Immature natural killer cell (primary cell): ENCODE results near the gene FAF1. TPM values are rescaled to one million over a fixed set of nuclear protein-coding genes. Genes with fewer than 3 reads are reported as not detected.
"Not testable (repeated sequence)": the region's sequence is repeated elsewhere in the genome, so short reads cannot be mapped to it uniquely, and the experiment has no call there.

Source experiments
- DNase-seq, 3 donors: peaks; one replicate each; pipeline ENCODE4 v3.0.0; 2022; ENCODE audit warnings: mixed read lengths in 1 of 3
- H3K27ac Mint-ChIP-seq, 6 donors: one replicate each; pipeline ENCODE4 v1.8.0; 2020; ENCODE audit warnings: mixed read lengths in 6 of 6, mild to moderate bottlenecking in 5 of 6, inconsistent platforms in 4 of 6, moderate library complexity in 3 of 6
- H3K27me3 Mint-ChIP-seq, 3 donors: one replicate each; pipeline ENCODE4 v1.8.0; 2020 to 2021; ENCODE audit warnings: low read depth in 3 of 3, mild to moderate bottlenecking in 3 of 3, mixed read lengths in 3 of 3, moderate library complexity in 3 of 3, inconsistent platforms in 1 of 3
- H3K36me3 Mint-ChIP-seq, 3 donors: one replicate each; pipeline ENCODE4 v1.8.0; 2020; ENCODE audit warnings: mixed read lengths in 3 of 3, inconsistent platforms in 2 of 3, mild to moderate bottlenecking in 2 of 3
- H3K4me1 Mint-ChIP-seq, 2 donors: one replicate each; pipeline ENCODE4 v1.8.0; 2020; ENCODE audit warnings: inconsistent platforms in 2 of 2, mild to moderate bottlenecking in 2 of 2, mixed read lengths in 2 of 2, moderate library complexity in 1 of 2
- H3K4me3 Mint-ChIP-seq, 5 donors: one replicate each; pipeline ENCODE4 v1.8.0; 2020; ENCODE audit warnings: mild to moderate bottlenecking in 5 of 5, mixed read lengths in 5 of 5, inconsistent platforms in 3 of 5, moderate library complexity in 3 of 5
- H3K9me3 Mint-ChIP-seq, 6 donors: one replicate each; pipeline ENCODE4 v1.8.0; 2020; ENCODE audit warnings: mild to moderate bottlenecking in 6 of 6, mixed read lengths in 6 of 6, inconsistent platforms in 4 of 6, moderate library complexity in 3 of 6
- polyA plus RNA-seq, 3 donors: library from polyadenylated mRNA; unstranded; fragments of 300-500 nt; fragmentation: Illumina TruSeq; gene quantifications; one replicate each; pipeline ENCODE4 v1.2.3, GENCODE V29; 2021

Gene FAF1
- polyA plus RNA-seq, 3 donors from 2014 or later: 31.1 to 49.8 (median 44.0) TPM

DNA sequence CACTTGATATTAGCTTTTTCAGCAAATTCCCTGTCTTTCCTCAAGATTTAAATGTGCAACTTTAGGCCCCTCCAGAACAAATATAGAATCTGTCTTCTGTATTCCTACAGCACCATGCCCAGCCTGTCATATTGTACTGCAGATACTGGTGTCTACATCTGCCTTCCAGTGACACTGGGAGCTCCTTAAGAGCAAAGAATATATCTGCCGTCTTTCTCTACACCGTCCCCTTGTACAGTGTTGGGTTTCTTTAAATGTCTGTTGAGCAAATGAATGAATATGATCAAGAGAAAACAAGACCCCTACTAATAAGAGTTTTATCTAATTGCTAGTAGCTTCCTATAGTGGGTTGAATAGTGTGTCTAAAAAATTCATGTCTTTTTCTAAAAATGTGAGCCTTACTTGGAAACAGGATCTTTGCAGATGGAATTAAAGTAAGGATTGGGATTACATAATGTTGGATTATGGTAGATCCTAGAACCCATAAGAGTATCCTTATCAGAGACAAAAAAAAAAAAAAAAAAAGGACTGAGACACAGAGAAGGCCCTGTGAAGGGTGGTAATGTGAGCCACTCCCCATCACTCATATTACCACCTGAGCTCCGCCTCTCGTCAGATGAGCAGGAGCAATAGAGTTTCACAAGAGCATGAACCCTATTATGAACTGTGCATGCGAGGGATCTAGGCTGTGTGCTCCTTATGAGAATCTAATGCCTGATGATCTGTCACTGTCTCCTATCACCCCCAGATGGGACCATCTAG lies 128.6 kb downstream of the FAF1 start:
- Mint-ChIP-seq H3K27me3 (peaks cover 0 to 4% (median 0%) of the 10 kb centered on the region in 3 donors), H3K9me3 (no peaks in the 10 kb centered on the region), H3K4me3 (no peak overlapping the region), H3K36me3 (peaks cover 0 to 4% (median 0%) of the 10 kb centered on the region in 3 donors), H3K4me1 (peaks cover 3 to 6% of the 10 kb centered on the region in 2 donors), H3K27ac (peak overlapping the region in 1 of 6 donors; percentile 18)
- DNase-seq: no peak

DNA sequence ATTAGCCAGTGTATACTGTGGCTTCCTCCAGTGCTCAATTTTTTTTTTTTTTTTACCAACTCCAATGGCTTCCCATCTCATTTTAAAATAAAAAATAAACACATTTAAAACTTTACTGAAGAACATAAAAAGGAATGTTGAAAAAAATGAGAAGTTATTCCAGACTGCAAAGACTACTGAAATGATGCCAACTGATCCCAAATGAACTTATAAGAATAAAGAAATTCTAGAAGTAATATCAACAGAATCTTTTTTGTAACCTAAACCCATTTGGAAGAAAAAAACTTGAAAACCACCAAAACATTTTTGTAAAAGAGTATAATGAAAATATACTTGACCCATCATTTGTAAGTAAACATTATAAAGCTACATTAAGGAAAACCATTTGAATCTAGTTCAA lies 129.4 kb downstream of the FAF1 start:
- Mint-ChIP-seq H3K4me1 (peaks cover 3 to 9% of the 10 kb centered on the region in 2 donors), H3K4me3 (no peak overlapping the region), H3K27ac (no peak overlapping the region), H3K36me3 (peaks cover 0 to 8% (median 0%) of the 10 kb centered on the region in 3 donors), H3K9me3 (no peaks in the 10 kb centered on the region), H3K27me3 (peaks cover 0 to 5% (median 0%) of the 10 kb centered on the region in 3 donors)
- no peak for DNase-seq

DNA sequence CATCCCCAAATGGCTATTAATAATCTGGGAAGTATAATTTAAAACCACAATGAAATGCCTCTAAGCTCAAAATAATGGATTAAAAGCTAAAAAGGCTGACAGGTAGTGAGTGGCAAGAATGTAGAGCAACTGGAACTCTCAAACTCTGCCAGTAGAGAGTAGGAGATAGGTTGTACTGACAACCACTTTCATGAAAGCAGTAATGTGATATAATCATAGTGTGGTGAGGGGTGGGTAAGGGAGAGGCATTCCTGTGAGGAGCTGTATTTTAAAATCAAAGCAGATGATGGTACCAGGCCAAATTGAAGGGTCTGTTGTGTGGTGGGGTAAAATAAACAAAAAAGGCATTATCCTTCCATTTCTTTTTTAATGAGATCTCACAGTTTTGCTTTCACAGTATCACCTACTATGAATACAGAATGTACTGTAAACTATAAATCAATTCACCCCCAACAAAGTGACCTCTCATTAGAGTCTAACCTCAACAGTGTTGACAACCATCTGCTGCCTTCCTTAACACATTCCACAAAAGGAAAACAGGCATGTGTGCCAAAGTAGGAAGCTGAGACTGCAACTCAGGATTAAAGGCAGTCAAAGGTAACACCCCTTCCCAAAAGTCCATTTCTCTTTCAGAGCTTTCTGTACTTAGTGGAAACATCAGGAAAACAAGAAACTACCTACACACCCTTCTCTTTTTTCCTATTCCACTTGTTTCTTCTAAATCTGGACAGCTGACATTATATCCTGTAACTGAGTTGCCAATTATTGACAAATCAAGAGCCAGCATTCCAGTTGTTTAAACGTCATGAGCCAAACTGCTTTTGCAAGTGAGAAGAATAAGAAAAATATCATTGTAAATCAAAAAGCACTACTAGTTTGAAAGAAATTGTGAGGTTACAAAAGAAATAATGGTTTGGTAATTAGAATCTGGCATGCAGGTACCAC lies 130.8 kb downstream of the FAF1 start:
- H3K36me3 Mint-ChIP-seq: peaks cover 0 to 7% (median 0%) of the 10 kb centered on the region in 3 donors

DNA sequence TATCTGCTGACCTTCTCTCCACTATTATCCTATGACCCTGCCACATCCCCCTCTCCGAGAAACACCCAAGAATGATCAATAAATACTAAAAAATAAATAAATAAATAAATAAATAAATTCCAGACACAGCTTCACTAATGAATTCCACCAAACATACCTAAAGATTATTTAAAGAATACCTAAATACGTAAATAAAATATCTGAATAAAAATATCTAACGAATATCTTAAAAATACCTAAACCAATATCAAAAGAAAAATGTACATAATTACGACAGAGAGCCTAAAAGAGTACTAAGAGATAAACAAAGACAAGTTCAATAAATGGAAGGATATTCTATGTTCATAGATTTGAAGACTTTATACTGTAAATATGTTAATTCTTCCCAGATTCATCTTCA lies 132.5 kb downstream of the FAF1 start:
- Mint-ChIP-seq H3K27ac (no peak overlapping the region), H3K36me3 (peaks cover 0 to 4% (median 0%) of the 10 kb centered on the region in 3 donors), H3K4me3 (no peak overlapping the region), H3K27me3 (peaks cover 0 to 5% (median 0%) of the 10 kb centered on the region in 3 donors), H3K9me3 (no peaks in the 10 kb centered on the region), H3K4me1 (peaks cover 3 to 10% of the 10 kb centered on the region in 2 donors)
- no peak for DNase-seq

More for the DNA sequence above, 130.8 kb downstream of the FAF1 start:
- H3K27ac Mint-ChIP-seq: peak overlapping the region in 1 of 6 donors; percentile 58
- H3K27me3 Mint-ChIP-seq: peaks cover 0 to 5% (median 0%) of the 10 kb centered on the region in 3 donors
- no peak overlapping the region for H3K4me3 Mint-ChIP-seq
- peaks cover 3 to 10% of the 10 kb centered on the region in 2 donors for H3K4me1 Mint-ChIP-seq
- no peaks in the 10 kb centered on the region for H3K9me3 Mint-ChIP-seq
- no peak for DNase-seq

GRCh38 chr1:50826792-50827191 lies 133.3 kb downstream of the FAF1 start:
- H3K4me3 Mint-ChIP-seq, DNase-seq, H3K36me3 Mint-ChIP-seq, H3K4me1 Mint-ChIP-seq, H3K27me3 Mint-ChIP-seq, H3K9me3 Mint-ChIP-seq, H3K27ac Mint-ChIP-seq: not testable (repeated sequence)

DNA sequence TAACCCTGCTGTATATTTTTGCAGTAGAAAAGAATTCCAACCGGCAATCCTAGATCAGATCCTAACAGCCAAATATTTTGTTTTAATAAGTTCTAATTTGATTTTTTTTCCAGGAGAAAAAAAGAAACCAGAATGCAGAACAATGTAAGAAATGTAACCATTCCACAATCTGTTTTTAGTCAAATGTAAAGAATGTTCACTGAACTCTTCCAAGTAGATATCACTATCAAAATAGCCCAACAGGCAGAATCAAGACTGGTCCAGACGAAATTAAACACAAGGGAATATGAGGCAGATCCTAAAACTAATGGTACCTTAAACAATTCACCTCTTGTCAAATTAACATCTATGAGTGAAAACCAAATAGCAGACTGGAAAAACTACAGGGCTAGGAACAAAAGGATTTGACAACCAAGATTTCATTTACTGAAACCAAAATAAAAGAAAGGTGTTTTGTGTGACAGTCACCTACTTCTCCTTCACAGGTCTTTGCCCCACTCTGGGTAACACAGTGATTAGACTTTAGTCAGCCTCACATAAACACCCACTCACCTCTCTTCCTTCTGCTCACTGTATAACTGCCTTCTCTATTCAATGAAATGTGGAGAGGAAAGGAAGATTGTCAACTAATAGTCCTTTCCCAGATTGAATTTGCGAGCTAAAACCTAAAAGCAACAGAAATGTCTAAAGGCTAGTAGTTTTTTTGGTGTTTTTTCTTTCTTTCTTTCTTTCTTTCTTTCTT lies 137.9 kb downstream of the FAF1 start:
- peak overlapping the region in 2 of 6 donors; percentile 11 to 51 for H3K27ac Mint-ChIP-seq
- H3K27me3 Mint-ChIP-seq: peaks cover 0 to 3% (median 0%) of the 10 kb centered on the region in 3 donors
- H3K4me3 Mint-ChIP-seq: no peak overlapping the region
- no peaks in the 10 kb centered on the region for H3K9me3 Mint-ChIP-seq
- peaks cover 0 to 4% (median 0%) of the 10 kb centered on the region in 3 donors for H3K36me3 Mint-ChIP-seq
- no peak for DNase-seq
- H3K4me1 Mint-ChIP-seq: peaks cover 2 to 4% of the 10 kb centered on the region in 2 donors

DNA sequence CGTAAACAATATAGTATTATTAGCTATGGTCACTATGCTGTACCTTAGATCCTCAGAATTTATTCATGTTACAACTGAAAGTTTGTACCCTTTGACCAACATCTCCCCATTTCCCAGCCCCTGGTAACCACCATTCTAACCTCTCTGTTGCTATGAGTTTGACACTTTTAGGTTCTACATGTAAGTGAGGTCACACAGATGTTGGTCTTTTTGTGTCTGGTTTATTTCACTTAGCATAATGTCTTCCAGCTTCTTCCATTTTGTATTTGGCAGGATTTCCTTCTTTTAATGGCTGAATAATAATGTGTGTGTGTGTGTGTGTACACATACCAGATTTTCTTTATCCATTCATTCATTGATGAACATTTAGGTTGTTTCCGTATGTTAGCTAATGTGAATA lies 139.5 kb downstream of the FAF1 start:
- no peak for DNase-seq

GRCh38 chr1:50812346-50812745 lies 147.7 kb downstream of the FAF1 start:
- DNase-seq: no peak
- Mint-ChIP-seq H3K4me1 (peaks cover 32 to 34% of the 10 kb centered on the region in 2 donors), H3K27ac (no peak overlapping the region), H3K27me3 (peaks cover 0 to 3% (median 2%) of the 10 kb centered on the region in 3 donors), H3K36me3 (peaks cover under 1 to 6% (median 1%) of the 10 kb centered on the region in 3 donors), H3K4me3 (no peak overlapping the region), H3K9me3 (peaks cover 4 to 12% (median 9%) of the 10 kb centered on the region in 6 donors)

More for the DNA sequence above, 139.5 kb downstream of the FAF1 start:
- Mint-ChIP-seq H3K27ac (no peak overlapping the region), H3K4me3 (no peak overlapping the region), H3K9me3 (no peaks in the 10 kb centered on the region), H3K4me1 (peaks cover 0 to 2% of the 10 kb centered on the region in 2 donors), H3K36me3 (no peaks in the 10 kb centered on the region), H3K27me3 (peaks cover 0 to 2% (median 0%) of the 10 kb centered on the region in 3 donors)

DNA sequence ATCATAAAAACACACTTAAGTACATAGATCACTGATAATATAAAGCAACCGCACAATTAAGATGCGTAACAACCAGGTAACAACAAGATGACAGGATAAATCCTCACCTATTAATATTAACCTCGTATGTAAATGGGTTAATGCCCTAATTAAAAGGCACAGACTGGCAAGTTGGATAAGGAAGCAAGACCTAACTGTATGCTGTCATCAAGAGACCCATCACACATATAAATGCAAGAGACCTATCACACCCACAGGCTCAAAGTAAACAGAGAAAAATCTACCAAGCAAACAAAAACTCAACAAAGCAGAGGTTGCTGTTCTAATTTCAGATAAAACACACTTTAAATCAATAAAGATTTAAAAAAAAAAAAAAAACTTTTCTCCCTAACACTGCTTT lies 151.8 kb downstream of the FAF1 start:
- Mint-ChIP-seq H3K4me3 (peak overlapping the region in 3 of 5 donors; percentile 8 to 34 (median 26)), H3K36me3 (peaks cover 5 to 7% (median 6%) of the 10 kb centered on the region in 3 donors), H3K27ac (no peak overlapping the region), H3K4me1 (peaks cover 49 to 73% of the 10 kb centered on the region in 2 donors), H3K27me3 (peaks cover 0 to 3% (median 2%) of the 10 kb centered on the region in 3 donors), H3K9me3 (peaks cover 4 to 23% (median 15%) of the 10 kb centered on the region in 6 donors)
- no peak for DNase-seq

DNA sequence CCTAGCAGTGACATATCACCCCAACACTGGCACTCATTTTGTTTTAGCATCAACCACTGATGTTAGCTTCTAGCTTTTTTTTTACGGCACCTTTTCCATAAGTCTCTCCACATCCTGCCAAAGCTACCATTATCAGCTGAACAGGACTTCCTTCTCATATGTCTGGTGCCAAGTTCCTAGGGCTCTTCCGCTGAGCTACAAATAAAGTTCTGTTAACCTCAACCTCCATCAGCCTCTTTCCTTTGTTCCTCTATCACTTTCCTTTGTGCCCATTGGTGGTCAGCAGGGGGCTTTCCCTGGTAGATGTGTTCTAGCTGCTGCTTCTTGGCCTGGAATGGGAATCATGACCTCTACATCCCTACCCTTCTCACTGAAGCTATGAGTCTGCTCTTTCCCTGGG lies 163.8 kb downstream of the FAF1 start:
- Mint-ChIP-seq H3K4me1 (peaks cover 35 to 56% of the 10 kb centered on the region in 2 donors), H3K36me3 (no peaks in the 10 kb centered on the region), H3K27me3 (no peaks in the 10 kb centered on the region), H3K4me3 (peak overlapping the region; percentile 5 to 70 (median 50)), H3K27ac (peak overlapping the region; percentile 9 to 81 (median 59)), H3K9me3 (no peaks in the 10 kb centered on the region)
- peak in 2 of 3 donors; percentile 3 to 14 for DNase-seq

DNA sequence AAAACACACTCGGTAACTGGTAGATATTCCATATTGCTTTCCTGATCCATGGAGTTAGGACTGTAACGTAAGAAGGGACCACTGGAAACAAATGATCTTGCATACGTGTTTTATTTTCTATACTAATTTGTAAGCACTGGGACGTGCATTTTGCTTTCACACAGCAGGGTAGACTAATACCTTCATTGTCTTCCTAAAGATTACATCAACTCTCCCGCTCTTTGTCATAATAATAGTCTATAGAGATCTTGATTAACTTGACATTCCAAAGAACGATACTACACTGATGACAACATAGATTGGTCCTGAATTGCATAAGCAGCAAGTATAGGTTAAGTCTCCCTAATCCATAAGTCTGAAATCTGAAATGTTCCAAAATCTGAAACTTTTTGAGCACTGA lies 166.5 kb downstream of the FAF1 start:
- no peak for DNase-seq
- H3K27ac Mint-ChIP-seq: no peak overlapping the region
- no peaks in the 10 kb centered on the region for H3K36me3 Mint-ChIP-seq
- peaks cover 0 to 3% (median 0%) of the 10 kb centered on the region in 3 donors for H3K27me3 Mint-ChIP-seq
- no peaks in the 10 kb centered on the region for H3K9me3 Mint-ChIP-seq
- peaks cover 34 to 45% of the 10 kb centered on the region in 2 donors for H3K4me1 Mint-ChIP-seq
- H3K4me3 Mint-ChIP-seq: no peak overlapping the region

GRCh38 chr1:50787266-50787665 lies 172.8 kb downstream of the FAF1 start:
- H3K27me3 Mint-ChIP-seq: peaks cover 0 to 3% (median 0%) of the 10 kb centered on the region in 3 donors
- H3K9me3 Mint-ChIP-seq: no peaks in the 10 kb centered on the region

GRCh38 chr1:50783286-50783685 lies 176.8 kb downstream of the FAF1 start:
- Mint-ChIP-seq H3K9me3 (no peaks in the 10 kb centered on the region), H3K4me1 (peaks cover 10 to 23% of the 10 kb centered on the region in 2 donors)

More at GRCh38 chr1:50787266-50787665, 172.8 kb downstream of the FAF1 start:
- DNase-seq: no peak
- Mint-ChIP-seq H3K36me3 (peaks cover 0 to 11% (median 7%) of the 10 kb centered on the region in 3 donors), H3K27ac (no peak overlapping the region), H3K4me3 (no peak overlapping the region), H3K4me1 (peaks cover 8 to 14% of the 10 kb centered on the region in 2 donors)

More at GRCh38 chr1:50783286-50783685, 176.8 kb downstream of the FAF1 start:
- no peaks in the 10 kb centered on the region for H3K27me3 Mint-ChIP-seq
- H3K36me3 Mint-ChIP-seq: peaks cover 0 to 21% (median 12%) of the 10 kb centered on the region in 3 donors
- no peak overlapping the region for H3K4me3 Mint-ChIP-seq
- peak overlapping the region in 1 of 6 donors; percentile 56 for H3K27ac Mint-ChIP-seq
- no peak for DNase-seq
